MG63 (cell line): ENCODE results near the gene RFC3. TPM values are rescaled to one million over a fixed set of nuclear protein-coding genes. Genes with fewer than 3 reads are reported as not detected.

Source experiments
- DNase-seq: peaks from one replicate; pipeline ENCODE4 v3.0.0-alpha.2; 2020
- H3K27me3 ChIP-seq: fragments of 250-450 bp; sonication (Bioruptor Pico); 2 replicates; pipeline ENCODE4 v1.5.1; 2020; ENCODE audit warnings: mild to moderate bottlenecking, moderate library complexity
- H3K36me3 ChIP-seq: fragments of 250-450 bp; sonication (Bioruptor Pico); 2 replicates; pipeline ENCODE4 v1.5.1; 2020; ENCODE audit warnings: mild to moderate bottlenecking, moderate library complexity
- H3K4me3 ChIP-seq: fragments of 250-450 bp; sonication (Bioruptor Pico); 2 replicates; pipeline ENCODE4 v1.5.1; 2020; ENCODE audit warnings: mild to moderate bottlenecking, moderate library complexity
- H3K9me3 ChIP-seq: fragments of 250-450 bp; sonication (Bioruptor Pico); 2 replicates; pipeline ENCODE4 v1.5.1; 2020; ENCODE audit warnings: mild to moderate bottlenecking, moderate library complexity
- total RNA-seq: library from RNA; depleted of rRNA; stranded (reverse); fragments of >200 nt; shearing (Covaris generic); gene quantifications from 2 replicates; pipeline ENCODE4 v1.2.3, GENCODE V29; 2014; ENCODE audit warnings: low replicate concordance

Gene RFC3
- total RNA-seq, 1 experiment from 2014 or later = 42.0 TPM

- DNase-seq = no peak
- no peaks in the 10 kb centered on the region for H3K27me3 ChIP-seq
- no peaks in the 10 kb centered on the region for H3K9me3 ChIP-seq
- peaks cover 38% of the 10 kb centered on the region for H3K36me3 ChIP-seq
- no peak overlapping the region for H3K4me3 ChIP-seq
Measured at GRCh38 chr13:33846303-33847062, 28.5 kb downstream of the RFC3 start.

GRCh38 chr13:33849211-33849610 is 31.3 kb downstream of the RFC3 start:
- no peak for DNase-seq
- Histone ChIP-seq H3K9me3 (no peaks in the 10 kb centered on the region), H3K4me3 (no peak overlapping the region), H3K36me3 (peaks cover 18% of the 10 kb centered on the region), H3K27me3 (no peaks in the 10 kb centered on the region)

- Histone ChIP-seq H3K27me3 (no peaks in the 10 kb centered on the region), H3K4me3 (no peak overlapping the region), H3K36me3 (peaks cover 19% of the 10 kb centered on the region), H3K9me3 (no peaks in the 10 kb centered on the region)
- no peak for DNase-seq
Measured at GRCh38 chr13:33855371-33855895, 37.5 kb downstream of the RFC3 start.

- no peak for DNase-seq
- no peak overlapping the region for H3K4me3 ChIP-seq
Measured at GRCh38 chr13:33859691-33860303, 41.8 kb downstream of the RFC3 start.

GRCh38 chr13:33860526-33860925 is 42.6 kb downstream of the RFC3 start:
- H3K4me3 ChIP-seq = no peak overlapping the region
- no peaks in the 10 kb centered on the region for H3K27me3 ChIP-seq
- peaks cover 17% of the 10 kb centered on the region for H3K36me3 ChIP-seq
- DNase-seq = no peak
- no peaks in the 10 kb centered on the region for H3K9me3 ChIP-seq

More at GRCh38 chr13:33859691-33860303, 41.8 kb downstream of the RFC3 start:
- Histone ChIP-seq H3K36me3 (peaks cover 18% of the 10 kb centered on the region), H3K9me3 (no peaks in the 10 kb centered on the region), H3K27me3 (no peaks in the 10 kb centered on the region)

- Histone ChIP-seq H3K9me3 (no peaks in the 10 kb centered on the region), H3K36me3 (peaks cover 8% of the 10 kb centered on the region), H3K4me3 (no peak overlapping the region), H3K27me3 (no peaks in the 10 kb centered on the region)
- DNase-seq = no peak
Measured at GRCh38 chr13:33862016-33862415, 44.1 kb downstream of the RFC3 start.

- Histone ChIP-seq H3K27me3 (no peaks in the 10 kb centered on the region), H3K36me3 (peaks cover 16% of the 10 kb centered on the region), H3K4me3 (no peak overlapping the region), H3K9me3 (no peaks in the 10 kb centered on the region)
- DNase-seq = no peak
Measured at GRCh38 chr13:33863188-33863789, 45.3 kb downstream of the RFC3 start.

- Histone ChIP-seq H3K4me3 (no peak overlapping the region), H3K27me3 (no peaks in the 10 kb centered on the region), H3K9me3 (no peaks in the 10 kb centered on the region), H3K36me3 (peaks cover 12% of the 10 kb centered on the region)
- no peak for DNase-seq
Measured at GRCh38 chr13:33865945-33866344, 48.0 kb downstream of the RFC3 start.

GRCh38 chr13:33867472-33867871 is 49.5 kb downstream of the RFC3 start:
- peaks cover 12% of the 10 kb centered on the region for H3K36me3 ChIP-seq
- DNase-seq = no peak
- H3K9me3 ChIP-seq = no peaks in the 10 kb centered on the region

GRCh38 chr13:33868343-33868994 is 50.5 kb downstream of the RFC3 start:
- H3K9me3 ChIP-seq = no peaks in the 10 kb centered on the region
- H3K4me3 ChIP-seq = no peak overlapping the region
- H3K27me3 ChIP-seq = no peaks in the 10 kb centered on the region
- H3K36me3 ChIP-seq = peaks cover 12% of the 10 kb centered on the region
- no peak for DNase-seq

More at GRCh38 chr13:33867472-33867871, 49.5 kb downstream of the RFC3 start:
- Histone ChIP-seq H3K4me3 (no peak overlapping the region), H3K27me3 (no peaks in the 10 kb centered on the region)

- Histone ChIP-seq H3K27me3 (no peaks in the 10 kb centered on the region), H3K4me3 (no peak overlapping the region)
- DNase-seq = no peak
Measured at GRCh38 chr13:33869005-33869404, 51.1 kb downstream of the RFC3 start.

GRCh38 chr13:33870046-33870668 is 52.2 kb downstream of the RFC3 start:
- DNase-seq = no peak
- Histone ChIP-seq H3K27me3 (no peaks in the 10 kb centered on the region), H3K4me3 (no peak overlapping the region), H3K9me3 (no peaks in the 10 kb centered on the region), H3K36me3 (peaks cover 12% of the 10 kb centered on the region)

More at GRCh38 chr13:33869005-33869404, 51.1 kb downstream of the RFC3 start:
- H3K36me3 ChIP-seq = peaks cover 12% of the 10 kb centered on the region
- H3K9me3 ChIP-seq = no peaks in the 10 kb centered on the region

GRCh38 chr13:33871207-33872004 is 53.5 kb downstream of the RFC3 start:
- Histone ChIP-seq H3K27me3 (no peaks in the 10 kb centered on the region), H3K36me3 (peaks cover 12% of the 10 kb centered on the region), H3K9me3 (no peaks in the 10 kb centered on the region), H3K4me3 (no peak overlapping the region)
- no peak for DNase-seq

GRCh38 chr13:33872005-33872351 is 54.0 kb downstream of the RFC3 start:
- Histone ChIP-seq H3K27me3 (no peaks in the 10 kb centered on the region), H3K9me3 (no peaks in the 10 kb centered on the region), H3K4me3 (no peak overlapping the region), H3K36me3 (peaks cover 12% of the 10 kb centered on the region)
- DNase-seq = no peak

GRCh38 chr13:33873251-33873908 is 55.4 kb downstream of the RFC3 start:
- no peak for DNase-seq
- no peak overlapping the region for H3K4me3 ChIP-seq
- H3K36me3 ChIP-seq = peaks cover 3% of the 10 kb centered on the region
- no peaks in the 10 kb centered on the region for H3K27me3 ChIP-seq
- H3K9me3 ChIP-seq = no peaks in the 10 kb centered on the region
